Measurements from ENCODE around the gene PCDH9.
"Not testable (repeated sequence)": the region's sequence is repeated elsewhere in the genome, so short reads cannot be mapped to it uniquely, and the experiment has no call there.

PCDH9 gene

GRCh38 chr13:67122251-67122650 lies 107.9 kb downstream of the PCDH9 start:
- no peak for DNase-seq

DNA sequence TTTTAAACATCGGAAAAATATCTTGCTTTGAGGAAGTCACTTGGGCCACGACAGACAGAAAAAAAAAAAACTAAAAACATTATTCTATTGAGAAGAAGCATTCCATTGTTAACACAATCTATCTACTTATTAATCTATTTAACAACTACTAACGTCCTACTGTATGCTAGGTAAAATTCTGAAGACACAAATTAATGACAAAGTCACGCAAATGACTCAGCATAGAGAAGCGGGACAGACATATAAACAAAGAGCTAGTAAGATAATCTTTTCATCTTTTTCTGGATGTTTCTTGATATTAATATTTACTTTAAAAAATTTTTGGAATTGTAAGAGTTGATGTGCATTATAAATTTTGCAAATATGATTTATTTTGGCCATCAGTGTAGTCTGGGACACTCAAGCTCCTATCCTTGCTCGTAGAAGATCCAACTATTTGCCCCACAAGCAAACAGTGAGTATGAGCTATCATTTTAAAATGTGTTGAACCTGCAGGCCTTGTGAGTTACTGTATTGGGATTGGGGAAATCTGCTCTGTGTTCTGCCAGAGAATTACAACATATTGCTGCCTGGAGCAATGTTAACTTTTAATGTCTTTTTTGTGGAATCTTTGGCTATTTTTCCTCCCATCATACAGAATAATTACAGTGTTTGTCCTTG lies 109.1 kb downstream of the PCDH9 start:
- no peak for DNase-seq

DNA sequence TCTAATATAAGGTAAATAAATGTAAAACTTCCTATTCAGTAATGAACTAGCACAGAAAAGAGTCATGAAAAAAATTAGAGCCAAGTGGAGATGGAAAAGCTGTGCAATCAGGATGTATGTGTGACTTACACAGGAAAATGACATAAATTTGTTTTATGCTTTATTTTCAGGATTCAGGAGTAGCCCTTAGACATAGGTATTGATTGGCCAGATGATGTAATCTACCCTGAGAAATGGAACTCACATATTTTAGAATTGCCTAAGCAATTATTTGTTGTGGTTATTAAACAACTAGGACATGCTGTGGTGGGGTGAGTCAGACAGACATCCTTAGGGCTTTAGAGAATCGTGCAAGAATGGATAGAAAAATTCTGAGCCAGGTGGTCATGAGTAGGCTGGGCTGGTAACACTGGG lies 110.6 kb downstream of the PCDH9 start:
- no peak for DNase-seq

DNA sequence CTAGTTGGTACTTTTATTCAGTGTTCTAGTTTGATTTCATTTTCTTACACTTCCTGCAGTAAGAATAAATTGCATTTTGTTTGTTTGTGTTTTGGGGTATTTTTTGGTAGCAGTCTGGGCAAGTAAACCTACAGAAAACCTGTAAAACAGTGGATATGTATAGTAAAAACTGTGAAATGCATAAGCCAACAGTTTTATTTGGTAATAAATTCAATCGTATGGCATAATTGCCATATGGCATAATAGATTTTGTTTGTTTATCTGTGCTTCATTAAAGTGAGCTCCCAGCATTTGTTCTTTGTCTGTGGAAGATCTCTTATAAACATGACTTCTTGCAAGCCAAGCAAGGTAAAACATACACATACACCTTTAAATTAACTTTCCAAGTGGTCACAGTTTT lies 111.9 kb downstream of the PCDH9 start:
- no peak for DNase-seq

DNA sequence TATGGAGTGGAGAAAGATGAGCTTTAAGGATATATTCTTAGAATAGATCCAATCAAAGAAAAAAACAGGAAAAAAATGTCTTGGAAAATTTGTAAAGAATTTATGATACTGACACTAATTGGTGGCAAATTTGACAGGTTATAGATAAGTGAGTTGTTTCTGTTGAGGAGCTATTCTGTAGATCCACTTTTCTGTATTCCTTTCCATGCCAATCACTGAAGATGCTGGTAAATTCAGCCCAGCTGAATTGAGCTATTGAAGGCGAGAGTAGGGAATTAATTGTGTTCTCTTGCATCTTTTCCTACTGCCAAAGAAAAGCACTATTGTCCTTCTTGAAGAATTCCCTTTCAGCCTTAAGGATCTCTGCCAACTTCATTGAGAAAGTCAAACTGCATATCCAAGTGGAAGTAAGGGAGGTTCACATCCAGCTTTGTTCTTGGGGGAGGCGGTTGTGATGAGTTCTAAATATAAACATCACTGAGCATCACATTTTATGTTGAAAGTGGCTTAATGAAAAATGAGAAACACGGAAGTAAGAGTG lies 113.1 kb downstream of the PCDH9 start:
- DNase-seq, result no peak

- no peak for DNase-seq
Observed at GRCh38 chr13:67107979-67108378, 122.2 kb downstream of the PCDH9 start.

DNA sequence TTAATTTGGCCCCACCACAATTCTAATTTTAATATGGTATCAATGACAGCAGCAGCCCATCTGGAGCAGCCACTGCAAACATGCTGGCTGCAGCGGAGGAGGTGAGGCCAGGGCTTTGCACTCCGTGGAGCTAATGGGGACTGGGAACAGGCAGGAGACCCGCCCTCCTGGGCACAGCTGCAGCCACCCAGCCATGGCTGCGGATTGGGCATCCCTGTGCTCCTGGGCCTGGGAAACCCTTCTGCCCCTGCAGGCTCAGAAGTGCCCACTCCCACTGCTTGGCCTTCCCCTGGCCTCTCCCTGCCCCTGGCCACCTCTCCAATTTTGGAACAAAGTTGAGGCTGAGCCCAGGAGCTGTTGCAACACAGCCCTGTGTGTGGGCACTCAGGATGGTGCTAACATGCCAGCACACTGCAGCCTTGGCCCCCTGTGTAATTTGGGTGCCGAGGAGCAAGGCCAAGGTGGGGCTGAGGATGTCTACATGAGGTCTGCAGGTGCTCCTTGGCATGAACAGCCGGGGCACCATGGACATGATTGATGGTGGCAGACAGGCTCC lies 123.6 kb downstream of the PCDH9 start:
- no peak for DNase-seq

GRCh38 chr13:67101730-67102467 lies 128.2 kb downstream of the PCDH9 start:
- DNase-seq, result no peak

- no peak for DNase-seq
Observed at GRCh38 chr13:67100730-67101129, 129.4 kb downstream of the PCDH9 start.

- no peak for DNase-seq
Observed at GRCh38 chr13:67099494-67099893, 130.6 kb downstream of the PCDH9 start.

GRCh38 chr13:67097892-67098452 lies 132.2 kb downstream of the PCDH9 start:
- no peak for DNase-seq

GRCh38 chr13:67096893-67097292 lies 133.2 kb downstream of the PCDH9 start:
- DNase-seq, result not testable (repeated sequence)

DNA sequence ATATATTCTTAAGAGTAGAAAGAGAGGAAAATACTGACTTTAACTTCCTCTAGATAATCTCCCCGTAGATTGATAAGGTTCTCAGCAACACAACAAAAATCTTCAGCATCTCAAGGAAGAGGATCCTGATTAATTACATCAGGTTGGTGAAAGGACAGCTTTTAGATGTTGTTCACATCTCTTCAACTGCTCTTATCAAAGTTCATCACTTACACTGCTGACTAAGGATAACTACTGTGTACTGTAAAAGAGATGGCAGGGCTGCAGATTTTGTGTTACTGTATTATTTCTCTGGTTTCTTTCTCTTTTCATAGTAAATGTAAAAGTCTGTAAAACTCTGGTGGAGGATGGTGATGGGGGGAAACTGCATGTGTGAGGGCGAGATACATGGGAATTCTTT lies 133.7 kb downstream of the PCDH9 start:
- no peak for DNase-seq

GRCh38 chr13:67095621-67096020 lies 134.5 kb downstream of the PCDH9 start:
- no peak for DNase-seq

DNA sequence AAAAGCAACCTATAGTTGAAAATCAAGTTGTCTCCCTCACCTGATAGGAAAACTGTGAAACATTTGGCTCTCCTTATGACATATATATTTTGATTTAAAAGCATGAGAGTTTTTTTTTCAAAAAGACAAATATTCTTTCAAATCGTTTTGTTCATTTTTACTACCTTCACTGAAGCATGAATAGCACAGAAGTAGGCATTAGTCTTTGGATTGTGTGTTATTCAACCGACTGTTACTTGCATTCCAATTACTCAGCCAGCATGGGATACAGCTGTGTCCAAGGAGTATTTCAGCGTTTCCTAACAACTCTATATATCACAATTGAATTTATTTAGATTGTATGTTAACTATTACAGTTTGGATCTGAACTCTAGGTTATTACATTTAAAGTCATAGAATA lies 135.2 kb downstream of the PCDH9 start:
- no peak for DNase-seq

GRCh38 chr13:67094078-67094477 lies 136.1 kb downstream of the PCDH9 start:
- no peak for DNase-seq

- DNase-seq, result no peak
Observed at GRCh38 chr13:67091603-67092002, 138.5 kb downstream of the PCDH9 start.

- no peak for DNase-seq
Observed at GRCh38 chr13:67090856-67091255, 139.3 kb downstream of the PCDH9 start.

- no peak for DNase-seq
Observed at GRCh38 chr13:67087527-67087926, 142.6 kb downstream of the PCDH9 start.

DNA sequence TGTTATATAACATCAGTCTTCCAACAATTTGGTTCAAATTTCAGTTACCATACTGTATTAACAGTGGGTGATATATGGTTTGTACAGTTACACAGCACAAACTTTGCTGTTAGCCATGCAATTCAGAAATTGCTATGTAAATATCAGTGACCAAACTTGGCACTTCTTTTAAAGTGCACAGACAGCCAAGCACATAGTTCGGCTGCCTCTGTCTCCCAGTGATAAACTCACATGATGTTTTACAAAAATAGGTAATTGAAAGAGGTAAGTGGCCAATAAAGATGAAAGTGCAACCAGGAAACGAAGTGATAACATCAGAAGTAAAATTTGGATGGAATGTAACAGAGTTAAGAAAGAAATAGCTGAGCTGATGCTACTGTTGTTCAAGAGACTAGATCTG lies 143.9 kb downstream of the PCDH9 start:
- no peak for DNase-seq

- DNase-seq, result no peak
Observed at GRCh38 chr13:67084066-67084465, 146.1 kb downstream of the PCDH9 start.

DNA sequence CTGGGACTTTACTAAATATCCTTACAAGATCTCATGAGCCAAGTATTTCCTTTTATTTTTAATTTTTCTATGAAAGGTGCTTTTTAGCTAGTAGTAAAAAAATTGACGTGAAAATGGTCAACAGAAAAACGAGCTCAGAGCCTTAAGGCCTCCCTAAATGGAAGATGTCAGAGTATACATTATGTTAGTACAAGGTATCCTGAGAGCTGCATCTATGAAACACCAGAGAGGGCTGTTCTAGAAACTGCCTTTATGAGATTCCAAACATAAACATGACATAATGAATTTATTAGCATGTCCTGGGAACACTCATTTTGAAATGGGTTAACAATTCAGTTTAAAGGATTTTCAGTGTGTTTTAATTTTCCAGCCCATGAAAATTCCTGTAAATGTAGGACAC lies 146.6 kb downstream of the PCDH9 start:
- no peak for DNase-seq

DNA sequence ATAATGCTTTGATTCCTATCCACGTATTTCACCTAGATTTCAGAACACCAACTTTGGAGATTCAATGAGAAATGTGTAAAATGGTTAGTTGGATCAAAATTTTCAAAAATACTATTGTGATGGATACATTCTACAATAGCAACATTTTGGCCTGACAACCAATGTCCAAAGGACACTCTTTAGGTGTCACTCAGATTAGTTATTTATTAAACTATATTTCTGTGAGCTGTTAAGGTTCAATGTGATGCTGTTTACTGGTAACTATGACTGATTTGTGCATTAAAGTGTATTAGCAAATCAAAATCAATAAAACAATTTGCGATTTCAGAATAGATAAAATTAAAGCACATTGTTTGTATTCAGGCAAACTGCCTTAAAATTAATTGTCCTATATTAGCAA lies 149.8 kb downstream of the PCDH9 start:
- no peak for DNase-seq

DNA sequence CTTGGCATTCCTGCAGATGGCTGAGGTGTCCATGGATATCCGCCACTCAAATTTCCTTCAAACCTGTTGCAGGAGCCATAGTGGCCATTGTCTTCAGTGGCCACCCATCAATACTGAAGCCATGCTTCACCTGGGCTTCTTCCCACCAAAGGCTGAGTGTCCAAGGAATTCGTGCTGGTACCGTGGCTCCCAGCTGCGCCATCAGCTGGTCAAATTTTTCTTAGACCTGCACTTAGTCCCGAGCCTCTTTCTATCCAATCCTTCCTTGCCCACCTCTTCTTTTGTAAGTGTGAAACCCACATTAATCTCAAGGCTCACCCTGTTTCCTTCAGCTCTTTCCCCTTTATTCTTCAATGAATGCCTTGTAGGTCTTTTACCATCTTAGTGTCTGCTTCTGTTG lies 152.1 kb downstream of the PCDH9 start:
- DNase-seq, result no peak
